GM12874 (cell line): Measurements from ENCODE around the gene ATP10B.

Source experiments
- TF ChIP-seq, protein P1 (sequence below): IDR thresholded peaks from 2 replicates; pipeline ENCODE4 v1.5.1; 2011; ENCODE audit warnings: low read depth, mild to moderate bottlenecking, control low read depth, low read length, moderate library complexity; ENCODE audit not compliant: insufficient read depth

The ATP10B gene

DNA sequence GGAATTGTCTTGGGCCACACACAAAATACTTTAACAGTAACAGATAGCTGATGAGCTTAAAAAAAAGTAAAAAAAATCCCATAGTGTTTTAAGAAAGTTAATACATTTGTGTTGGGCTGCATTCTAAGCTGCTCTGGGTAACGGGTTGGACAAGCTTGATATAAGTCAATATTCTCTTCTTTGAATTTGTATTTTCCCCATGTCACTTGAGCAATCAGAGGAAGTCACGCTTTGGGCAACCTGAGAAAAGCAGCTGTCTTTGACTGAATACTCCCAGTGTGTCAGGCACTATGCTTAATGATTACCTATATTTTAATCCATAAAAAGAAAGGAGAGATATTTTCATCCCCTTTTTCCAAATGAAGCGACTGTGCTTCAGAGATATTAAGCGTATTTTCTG is 84.9 kb downstream of the ATP10B start:
- TF ChIP-seq, protein P1, sequence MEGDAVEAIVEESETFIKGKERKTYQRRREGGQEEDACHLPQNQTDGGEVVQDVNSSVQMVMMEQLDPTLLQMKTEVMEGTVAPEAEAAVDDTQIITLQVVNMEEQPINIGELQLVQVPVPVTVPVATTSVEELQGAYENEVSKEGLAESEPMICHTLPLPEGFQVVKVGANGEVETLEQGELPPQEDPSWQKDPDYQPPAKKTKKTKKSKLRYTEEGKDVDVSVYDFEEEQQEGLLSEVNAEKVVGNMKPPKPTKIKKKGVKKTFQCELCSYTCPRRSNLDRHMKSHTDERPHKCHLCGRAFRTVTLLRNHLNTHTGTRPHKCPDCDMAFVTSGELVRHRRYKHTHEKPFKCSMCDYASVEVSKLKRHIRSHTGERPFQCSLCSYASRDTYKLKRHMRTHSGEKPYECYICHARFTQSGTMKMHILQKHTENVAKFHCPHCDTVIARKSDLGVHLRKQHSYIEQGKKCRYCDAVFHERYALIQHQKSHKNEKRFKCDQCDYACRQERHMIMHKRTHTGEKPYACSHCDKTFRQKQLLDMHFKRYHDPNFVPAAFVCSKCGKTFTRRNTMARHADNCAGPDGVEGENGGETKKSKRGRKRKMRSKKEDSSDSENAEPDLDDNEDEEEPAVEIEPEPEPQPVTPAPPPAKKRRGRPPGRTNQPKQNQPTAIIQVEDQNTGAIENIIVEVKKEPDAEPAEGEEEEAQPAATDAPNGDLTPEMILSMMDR, result no peak

DNA sequence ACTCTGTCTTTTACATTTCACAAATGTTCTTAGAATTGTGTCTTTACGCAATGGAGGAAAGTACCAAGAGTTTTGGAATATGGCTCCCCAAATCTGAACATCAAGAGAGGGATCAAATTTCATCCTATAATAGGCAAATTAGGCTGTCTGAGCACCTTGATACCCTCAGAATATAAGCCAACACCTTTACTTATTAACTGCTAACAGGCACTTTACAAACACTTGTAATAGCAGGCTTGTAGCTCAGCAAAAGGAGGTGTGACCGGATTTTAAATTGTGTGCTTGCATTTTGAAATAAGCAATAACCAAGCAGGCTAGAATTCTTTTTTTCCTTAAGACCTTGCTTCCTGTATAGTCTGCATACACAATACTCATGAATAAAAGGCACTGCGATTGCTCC is 92.0 kb downstream of the ATP10B start:
- TF ChIP-seq, protein P1, result no peak

GRCh38 chr5:160757194-160757593 is 94.8 kb downstream of the ATP10B start:
- TF ChIP-seq, protein P1, result no peak

- TF ChIP-seq, protein P1, result no peak
These were observed 100.9 kb downstream of the ATP10B start for GRCh38 chr5:160750938-160751657.

DNA sequence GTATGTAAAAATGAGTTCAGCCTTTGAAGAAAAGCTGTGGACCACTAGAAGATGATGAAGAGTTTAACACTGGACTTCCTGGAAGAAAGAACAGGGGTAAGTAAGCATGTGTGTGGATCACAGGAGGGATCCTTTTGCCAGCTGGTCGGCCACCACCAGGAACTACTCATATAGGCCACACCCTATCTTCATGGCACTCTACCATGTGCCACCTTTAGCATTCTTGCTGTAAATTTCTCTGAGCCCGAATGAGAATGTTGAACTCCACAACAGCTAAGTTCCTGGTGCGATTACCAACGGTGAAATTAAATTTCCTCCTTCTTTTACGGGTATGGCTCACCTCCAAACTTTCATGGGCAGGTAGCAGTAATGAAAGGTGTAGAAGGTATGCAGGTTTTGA is 102.3 kb downstream of the ATP10B start:
- TF ChIP-seq, protein P1, result no peak

- TF ChIP-seq, protein P1, result no peak
These were observed 103.0 kb downstream of the ATP10B start for GRCh38 chr5:160749026-160749425.

- TF ChIP-seq, protein P1, result no peak
These were observed 104.0 kb downstream of the ATP10B start for GRCh38 chr5:160747987-160748386.

- TF ChIP-seq, protein P1, result no peak
These were observed 104.5 kb downstream of the ATP10B start for GRCh38 chr5:160747559-160747958.
